ENCODE data around the gene ARMC5. TPM values are rescaled to one million over a fixed set of nuclear protein-coding genes. Genes with fewer than 3 reads are reported as not detected.

ARMC5 gene
- total and polyA plus RNA-seq, 4 experiments from 2014 or later = 4.3 to 7.0 (median 6.3) TPM

DNA sequence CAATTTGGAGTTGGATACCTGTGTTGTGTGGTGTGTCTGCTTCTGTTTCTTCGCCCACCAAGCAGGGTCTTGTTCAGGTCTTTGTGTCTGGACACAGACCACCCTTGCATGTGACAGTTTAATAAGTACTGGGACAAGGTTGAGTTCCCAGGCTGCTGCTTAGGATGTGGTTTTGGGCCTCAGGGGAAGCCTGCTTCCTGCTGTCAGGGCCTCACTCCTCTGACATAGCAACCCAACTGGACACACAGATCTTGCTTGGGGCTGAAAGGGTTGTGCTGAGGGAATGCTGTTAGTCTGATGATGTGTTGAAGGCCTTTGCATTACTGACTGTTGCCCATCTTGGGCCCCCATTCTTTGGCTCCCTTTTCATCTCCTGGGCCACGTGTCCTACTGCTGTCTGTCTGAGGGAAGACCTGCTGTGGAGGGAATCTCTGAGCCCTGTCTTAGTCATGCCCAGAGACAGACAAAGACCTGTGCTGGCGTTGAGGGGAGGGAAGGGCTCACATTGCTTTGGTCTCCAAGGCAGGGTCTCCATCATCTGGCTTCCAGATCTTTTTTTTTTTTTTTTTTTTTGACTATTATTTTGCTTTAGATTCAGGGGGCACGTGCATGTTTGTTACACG lies 8.0 kb downstream of the ARMC5 start:
- H3K4me1 ChIP-seq (ENCODE audit: insufficient read depth, low read length) = peaks cover 31% of the 10 kb centered on the region
- Mint-ChIP-seq H3K4me1 (peaks cover 12 to 28% (median 17%) of the 10 kb centered on the region in 4 donors), H3K9me3 (no peaks in the 10 kb centered on the region), H3K4me3 (peak overlapping the region in 1 of 8 donors; percentile 46), H3K36me3 (peaks cover 21 to 26% of the 10 kb centered on the region in 2 donors), H3K27me3 (no peaks in the 10 kb centered on the region), H3K27ac (peak overlapping the region in 4 of 7 donors; percentile 37 to 85 (median 67))
- H3K27ac ChIP-seq (ENCODE audit: low read depth, low read length) = no peak overlapping the region
- intact Hi-C loops (cut with micrococcal nuclease) = no loop called here
- H3K9me3 ChIP-seq (ENCODE audit: control insufficient read depth in 1 of 2, low read length in 2 of 2) = no peaks in the 10 kb centered on the region
- ChIA-PET POLR2A (ENCODE audit: partially characterized antibody) (no interaction called here), CTCF (ENCODE audit: partially characterized antibody) (no interaction called here)
- no peak for DNase-seq
- H3K36me3 ChIP-seq (ENCODE audit: insufficient read depth, low read length) = peaks cover 4% of the 10 kb centered on the region
- no peaks in the 10 kb centered on the region for H3K27me3 ChIP-seq (ENCODE audit: insufficient read depth, low read length)
- H3K4me3 ChIP-seq (ENCODE audit: low read length in 2 of 2) = no peak overlapping the region

DNA sequence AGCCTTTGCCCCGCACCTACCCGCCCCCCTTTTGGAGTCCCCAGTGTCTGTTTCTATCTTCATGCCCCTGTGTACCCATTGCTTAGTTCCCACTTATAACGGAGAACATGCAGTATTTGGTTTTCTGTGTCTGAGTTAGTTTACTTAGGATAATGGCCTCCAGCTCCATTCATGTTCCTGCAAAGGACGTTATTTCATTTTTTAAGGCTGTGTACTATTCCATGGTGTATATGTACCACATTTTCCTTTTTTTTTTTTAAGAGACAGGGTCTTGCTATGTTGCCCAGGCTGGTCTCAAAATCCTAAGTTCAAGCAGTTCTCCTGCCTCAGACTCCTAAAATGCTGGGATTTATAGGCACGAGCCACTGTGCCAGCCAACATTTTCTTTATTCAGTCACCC lies 8.6 kb downstream of the ARMC5 start:
- Mint-ChIP-seq H3K9me3 (no peaks in the 10 kb centered on the region), H3K4me1 (peaks cover 18 to 30% (median 20%) of the 10 kb centered on the region in 4 donors), H3K36me3 (peaks cover 19 to 22% of the 10 kb centered on the region in 2 donors), H3K27me3 (peaks cover 0 to 5% of the 10 kb centered on the region in 2 donors), H3K27ac (peak overlapping the region in 2 of 7 donors; percentile 47 to 82), H3K4me3 (no peak overlapping the region)
- intact Hi-C loops (cut with micrococcal nuclease) = no loop called here
- Histone ChIP-seq H3K27ac (ENCODE audit: low read depth, low read length) (no peak overlapping the region), H3K36me3 (ENCODE audit: insufficient read depth, low read length) (peaks cover 4% of the 10 kb centered on the region), H3K4me3 (ENCODE audit: low read length in 2 of 2) (no peak overlapping the region), H3K9me3 (ENCODE audit: control insufficient read depth in 1 of 2, low read length in 2 of 2) (no peaks in the 10 kb centered on the region), H3K4me1 (ENCODE audit: insufficient read depth, low read length) (peaks cover 37% of the 10 kb centered on the region), H3K27me3 (ENCODE audit: insufficient read depth, low read length) (no peaks in the 10 kb centered on the region)
- ChIA-PET CTCF (ENCODE audit: partially characterized antibody) (no interaction called here), POLR2A (ENCODE audit: partially characterized antibody) (interaction anchor here (1.0 to 1.6 kb wide), 3 partner anchors 9 to 245 kb away, joined by 3 to 5 read pairs (median 3); partner anchors contain the start of gene RUSF1)
- no peak for DNase-seq

DNA sequence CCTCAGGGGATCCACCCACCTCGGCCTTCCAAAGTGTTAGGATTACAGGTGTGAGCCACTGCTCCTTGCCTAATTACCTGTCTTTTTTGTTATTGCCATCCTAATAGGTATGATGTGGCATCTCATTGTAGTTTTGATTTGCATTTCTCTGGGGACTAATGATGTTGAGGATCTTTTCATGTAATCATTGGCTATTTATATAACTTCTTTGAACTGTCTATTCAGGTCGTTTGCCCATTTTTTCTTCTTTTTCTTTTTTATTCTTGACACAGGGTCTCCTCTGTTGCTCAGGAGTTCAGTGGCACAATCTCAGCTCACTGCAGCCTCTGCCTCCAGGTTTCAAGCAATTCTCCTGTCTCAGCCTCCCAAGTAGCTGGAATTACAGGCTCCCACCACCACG lies 11.3 kb downstream of the ARMC5 start:
- Mint-ChIP-seq H3K9me3 (no peaks in the 10 kb centered on the region), H3K4me1 (peaks cover 18 to 32% (median 24%) of the 10 kb centered on the region in 4 donors), H3K36me3 (peaks cover 2 to 7% of the 10 kb centered on the region in 2 donors), H3K27ac (peak overlapping the region in 1 of 7 donors; percentile 30), H3K4me3 (no peak overlapping the region), H3K27me3 (peaks cover 0 to 13% of the 10 kb centered on the region in 2 donors)
- CTCF ChIA-PET (ENCODE audit: partially characterized antibody) = interaction anchor here (3.9 kb wide), 1 partner anchor 10 kb away, joined by 18 read pairs; no protein-coding TSS in a partner anchor
- DNase-seq = no peak
- intact Hi-C loops (cut with micrococcal nuclease) = no loop called here
- Histone ChIP-seq H3K27ac (ENCODE audit: low read depth, low read length) (no peak overlapping the region), H3K9me3 (ENCODE audit: control insufficient read depth in 1 of 2, low read length in 2 of 2) (no peaks in the 10 kb centered on the region), H3K36me3 (ENCODE audit: insufficient read depth, low read length) (peaks cover 2% of the 10 kb centered on the region), H3K4me3 (ENCODE audit: low read length in 2 of 2) (no peak overlapping the region), H3K4me1 (ENCODE audit: insufficient read depth, low read length) (peaks cover 37% of the 10 kb centered on the region), H3K27me3 (ENCODE audit: insufficient read depth, low read length) (no peaks in the 10 kb centered on the region)
- POLR2A ChIA-PET (ENCODE audit: partially characterized antibody) = interaction anchor here (1.6 kb wide), 1 partner anchor 17 kb away, joined by 5 read pairs; no protein-coding TSS in a partner anchor

DNA sequence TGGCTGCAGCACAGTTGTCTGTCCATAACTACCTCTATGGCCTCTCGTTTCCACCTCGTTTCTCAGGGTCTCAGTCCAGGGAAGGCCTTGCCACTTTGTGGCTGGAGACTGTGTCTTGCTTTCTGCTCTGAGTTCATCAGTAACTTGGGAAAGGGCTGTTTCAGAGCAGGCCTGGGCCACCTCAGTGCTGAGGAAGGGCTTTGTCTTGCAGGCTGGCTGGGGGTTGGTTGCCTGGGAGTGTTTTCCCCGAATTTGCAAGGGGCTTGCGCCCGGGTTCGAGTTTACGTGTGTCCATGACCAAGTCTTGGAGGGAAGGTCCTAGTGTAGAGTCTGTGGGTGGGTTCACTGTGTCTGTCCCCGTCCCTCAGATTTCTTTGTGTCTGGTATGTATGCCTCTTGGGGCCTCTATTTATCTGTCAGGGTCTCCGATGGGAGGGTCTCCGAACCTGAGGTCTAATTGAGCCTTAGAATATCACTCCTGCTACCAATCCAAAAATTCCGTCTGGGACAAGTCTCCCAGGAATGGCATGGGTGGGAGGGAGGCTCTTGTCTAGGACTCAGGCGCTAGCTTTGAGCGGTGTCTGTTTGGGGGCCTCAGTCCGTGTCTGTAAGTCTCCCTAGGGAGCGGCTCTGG lies 12.1 kb downstream of the ARMC5 start:
- intact Hi-C loops (cut with micrococcal nuclease) = no loop called here
- DNase-seq = no peak
- Mint-ChIP-seq H3K4me1 (peaks cover 18 to 35% (median 29%) of the 10 kb centered on the region in 4 donors), H3K36me3 (peaks cover 0 to 7% of the 10 kb centered on the region in 2 donors), H3K4me3 (peak overlapping the region in 6 of 8 donors; percentile 20 to 69 (median 39)), H3K9me3 (no peaks in the 10 kb centered on the region), H3K27ac (peak overlapping the region in 2 of 7 donors; percentile 18 to 41), H3K27me3 (peaks cover 0 to 13% of the 10 kb centered on the region in 2 donors)
- no peak overlapping the region for H3K4me3 ChIP-seq (ENCODE audit: low read length in 2 of 2)
- no peaks in the 10 kb centered on the region for H3K27me3 ChIP-seq (ENCODE audit: insufficient read depth, low read length)
- ChIA-PET CTCF (ENCODE audit: partially characterized antibody) (interaction anchor here (3.9 kb wide), 1 partner anchor 11 kb away, joined by 18 read pairs; no protein-coding TSS in a partner anchor), POLR2A (ENCODE audit: partially characterized antibody) (interaction anchor here (1.6 kb wide), 2 partner anchors 11 to 16 kb away, joined by 5 to 7 read pairs; no protein-coding TSS in a partner anchor)
- H3K4me1 ChIP-seq (ENCODE audit: insufficient read depth, low read length) = peaks cover 38% of the 10 kb centered on the region
- H3K27ac ChIP-seq (ENCODE audit: low read depth, low read length) = no peak overlapping the region
- no peaks in the 10 kb centered on the region for H3K36me3 ChIP-seq (ENCODE audit: insufficient read depth, low read length)
- H3K9me3 ChIP-seq (ENCODE audit: control insufficient read depth in 1 of 2, low read length in 2 of 2) = no peaks in the 10 kb centered on the region

DNA sequence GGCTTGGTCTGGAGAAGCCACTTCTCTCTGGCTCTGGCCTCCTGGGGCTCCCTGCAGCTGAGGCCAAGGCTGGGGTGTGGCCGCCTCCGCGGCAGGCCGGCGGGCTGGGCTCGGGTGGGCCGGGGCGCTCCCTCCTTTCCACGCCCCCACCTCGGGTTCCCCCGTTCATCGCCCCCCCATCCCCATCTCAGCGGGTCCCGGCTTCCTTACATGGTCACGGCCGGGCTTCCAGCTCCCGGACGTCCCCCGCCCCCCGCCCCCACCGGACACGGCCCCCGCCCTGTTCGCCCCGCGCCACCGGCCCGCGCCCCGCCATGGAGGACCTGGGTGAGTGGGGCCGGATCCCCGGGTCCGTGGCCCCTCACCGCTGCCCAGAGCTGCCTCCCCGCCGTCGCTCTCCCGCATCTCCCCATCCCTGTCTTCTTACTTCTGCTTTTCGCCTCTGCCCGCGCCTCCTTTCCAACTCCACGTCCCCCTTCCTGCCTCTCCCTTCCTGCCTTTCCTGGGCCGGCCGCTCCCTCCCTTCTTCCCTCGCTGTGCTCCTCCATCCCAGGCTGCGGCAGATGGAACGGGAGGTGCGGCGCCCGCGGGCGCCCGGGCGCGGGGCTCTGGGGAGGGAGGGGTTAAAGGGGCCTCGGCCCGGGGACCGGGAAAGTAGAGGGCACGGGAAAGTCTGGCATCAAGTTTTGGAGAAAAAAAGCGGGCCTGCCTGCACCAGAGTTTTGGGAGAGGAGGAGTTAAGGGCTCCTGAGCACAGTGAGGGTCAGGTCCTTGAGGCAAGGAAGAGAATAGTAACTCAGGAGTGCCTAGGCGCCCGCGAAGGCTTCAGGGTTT lies 12.8 kb downstream of the ARMC5 start, which contains the start of gene TGFB1I1:
Gene TGFB1I1, plus strand, starts transcription at position 278 of the 834 bp plus-strand sequence. Its CDS starts 37 bp downstream, at position 315.
- peaks cover 0 to 2% of the 10 kb centered on the region in 2 donors for H3K36me3 Mint-ChIP-seq
- Histone ChIP-seq H3K4me1 (ENCODE audit: insufficient read depth, low read length) (peaks cover 34% of the 10 kb centered on the region), H3K9me3 (ENCODE audit: control insufficient read depth in 1 of 2, low read length in 2 of 2) (no peaks in the 10 kb centered on the region), H3K27ac (ENCODE audit: low read depth, low read length) (no peak within 1 kb of the TSS), H3K27me3 (ENCODE audit: insufficient read depth, low read length) (no peaks in the 10 kb centered on the region), H3K4me3 (ENCODE audit: low read length in 2 of 2) (peak within 1 kb of the TSS in 1 of 2 donors; percentile 27), H3K36me3 (ENCODE audit: insufficient read depth, low read length) (no peaks in the 10 kb centered on the region)
- no peaks in the 10 kb centered on the region for H3K9me3 Mint-ChIP-seq
- intact Hi-C loops (cut with micrococcal nuclease) = no loop called here
- ChIA-PET POLR2A (ENCODE audit: partially characterized antibody) (interaction anchor here (1.6 kb wide), 1 partner anchor 12 kb away, joined by 7 read pairs; no protein-coding TSS in a partner anchor), CTCF (ENCODE audit: partially characterized antibody) (interaction anchor here (3.9 kb wide), 1 partner anchor 11 kb away, joined by 18 read pairs; no protein-coding TSS in a partner anchor)
- peak within 1 kb of the TSS in 2 of 7 donors; percentile 41 to 42 for H3K27ac Mint-ChIP-seq
- peaks cover 0 to 13% of the 10 kb centered on the region in 2 donors for H3K27me3 Mint-ChIP-seq
- peaks cover 16 to 33% (median 29%) of the 10 kb centered on the region in 4 donors for H3K4me1 Mint-ChIP-seq
- DNase-seq = no peak
- peak within 1 kb of the TSS; percentile 59 to 90 (median 76) for H3K4me3 Mint-ChIP-seq

DNA sequence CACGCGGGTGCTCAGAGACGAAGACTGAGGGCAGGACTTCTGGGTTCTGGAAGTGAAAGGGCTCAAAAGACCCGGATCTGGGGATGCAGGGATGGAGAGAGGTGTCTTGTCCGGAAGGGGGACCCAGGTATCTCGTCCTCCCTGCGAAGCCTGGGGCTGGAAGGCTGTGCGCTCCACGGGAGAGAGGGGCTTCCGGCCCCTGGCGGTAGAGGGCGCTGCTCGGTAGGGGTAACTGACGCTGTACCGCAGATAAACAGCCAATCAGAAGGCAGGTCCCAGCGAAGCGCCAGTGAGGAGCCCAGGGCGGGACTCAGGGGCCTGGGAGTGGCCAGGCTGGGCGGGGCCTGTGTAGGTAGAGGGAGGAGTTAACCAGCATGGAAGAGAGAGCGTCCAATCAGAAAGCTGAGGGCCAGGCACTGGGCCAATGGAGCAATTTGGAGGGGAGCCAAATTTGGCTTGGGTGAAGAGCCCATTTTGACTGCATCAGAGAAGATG lies 13.5 kb downstream of the ARMC5 start:
- H3K4me1 ChIP-seq (ENCODE audit: insufficient read depth, low read length) = peaks cover 34% of the 10 kb centered on the region
- Mint-ChIP-seq H3K36me3 (no peaks in the 10 kb centered on the region), H3K9me3 (no peaks in the 10 kb centered on the region), H3K27me3 (peaks cover 0 to 13% of the 10 kb centered on the region in 2 donors), H3K27ac (peak overlapping the region in 1 of 7 donors; percentile 42), H3K4me3 (peak overlapping the region; percentile 56 to 90 (median 76)), H3K4me1 (peaks cover 10 to 32% (median 27%) of the 10 kb centered on the region in 4 donors)
- no peaks in the 10 kb centered on the region for H3K27me3 ChIP-seq (ENCODE audit: insufficient read depth, low read length)
- H3K9me3 ChIP-seq (ENCODE audit: control insufficient read depth in 1 of 2, low read length in 2 of 2) = no peaks in the 10 kb centered on the region
- intact Hi-C loops (cut with micrococcal nuclease) = no loop called here
- POLR2A ChIA-PET (ENCODE audit: partially characterized antibody) = interaction anchor here (1.6 kb wide), 1 partner anchor 12 kb away, joined by 7 read pairs; no protein-coding TSS in a partner anchor
- CTCF ChIA-PET (ENCODE audit: partially characterized antibody) = interaction anchor here (3.9 kb wide), 1 partner anchor 12 kb away, joined by 18 read pairs; no protein-coding TSS in a partner anchor
- no peak overlapping the region for H3K27ac ChIP-seq (ENCODE audit: low read depth, low read length)
- peak overlapping the region in 1 of 2 donors; percentile 27 for H3K4me3 ChIP-seq (ENCODE audit: low read length in 2 of 2)
- H3K36me3 ChIP-seq (ENCODE audit: insufficient read depth, low read length) = no peaks in the 10 kb centered on the region
- DNase-seq = peak in 3 of 5 donors; percentile 21 to 27 (median 25)
